SK-N-SH (cell line): ENCODE data around the gene HBA2.

Experiments used
- CTCF ChIP-seq: fragments of 200-600 bp; sonication (generic); IDR thresholded peaks from 2 replicates; pipeline ENCODE4 v1.6.1; 2017; ENCODE audit warnings: antibody characterized with exemption, mild to moderate bottlenecking, moderate library complexity
- EP300 ChIP-seq, 2 experiments: IDR thresholded peaks; 2 replicates each; pipeline versions ENCODE4 v1.4.0 to v1.6.1; 2012; ENCODE audit warnings: borderline replicate concordance in 1 of 2, low read depth in 1 of 2, low read length in 1 of 2
- EZH2phosphoT487 ChIP-seq: fragments of 200-600 bp; sonication (generic); IDR thresholded peaks from 2 replicates; pipeline ENCODE4 v1.6.1; 2017; ENCODE audit warnings: low read depth, mixed run types, mild to moderate bottlenecking, antibody characterized with exemption, moderate library complexity, borderline replicate concordance
- GABPA ChIP-seq: IDR thresholded peaks from 2 replicates; pipeline ENCODE4 v1.4.0; 2012; ENCODE audit warnings: low read depth, mild to moderate bottlenecking
- JUND ChIP-seq: IDR thresholded peaks from 2 replicates; pipeline ENCODE4 v1.4.0; 2012
- MAX ChIP-seq: IDR thresholded peaks from 2 replicates; pipeline ENCODE4 v1.4.0; 2012; ENCODE audit warnings: low read depth
- POLR2AphosphoS5 ChIP-seq: IDR thresholded peaks from 2 replicates; pipeline ENCODE4 v1.6.1; 2012; ENCODE audit warnings: low read depth, low read length
- RCOR1 ChIP-seq: fragments of 150-350 bp; IDR thresholded peaks from 2 replicates; pipeline ENCODE4 v1.6.1; 2017; ENCODE audit warnings: antibody characterized with exemption, low read length
- TAF1 ChIP-seq: IDR thresholded peaks from 2 replicates; pipeline ENCODE4 v1.6.1; 2012; ENCODE audit warnings: low read depth, mild to moderate bottlenecking, low read length, moderate library complexity, borderline replicate concordance
- TEAD4 ChIP-seq: IDR thresholded peaks from 2 replicates; pipeline ENCODE4 v1.4.0; 2012; ENCODE audit warnings: mild to moderate bottlenecking, borderline replicate concordance; ENCODE audit not compliant: insufficient read depth

- no peak for TF ChIP-seq MAX
- no peak for TF ChIP-seq RCOR1
- TF ChIP-seq CTCF, result no peak
- no peak for TF ChIP-seq POLR2AphosphoS5
- TF ChIP-seq TAF1, result no peak
- no peak for TF ChIP-seq JUND
- TF ChIP-seq EZH2phosphoT487, result no peak
- no peak for TF ChIP-seq EP300 (IDR thresholded peaks at IDR 0.05; ENCODE audit: borderline replicate concordance in 1 of 2, low read depth in 1 of 2, low read length in 1 of 2)
- no peak for TF ChIP-seq TEAD4
- TF ChIP-seq GABPA, result no peak
Measured at GRCh38 chr16:165539-166374, 6.9 kb upstream of the HBA2 start, which contains the start of gene HBM.
